Measurements from ENCODE around the gene OR7E24.
"Not testable (repeated sequence)": the region's sequence is repeated elsewhere in the genome, so short reads cannot be mapped to it uniquely, and the experiment has no call there.

OR7E24 gene

DNA sequence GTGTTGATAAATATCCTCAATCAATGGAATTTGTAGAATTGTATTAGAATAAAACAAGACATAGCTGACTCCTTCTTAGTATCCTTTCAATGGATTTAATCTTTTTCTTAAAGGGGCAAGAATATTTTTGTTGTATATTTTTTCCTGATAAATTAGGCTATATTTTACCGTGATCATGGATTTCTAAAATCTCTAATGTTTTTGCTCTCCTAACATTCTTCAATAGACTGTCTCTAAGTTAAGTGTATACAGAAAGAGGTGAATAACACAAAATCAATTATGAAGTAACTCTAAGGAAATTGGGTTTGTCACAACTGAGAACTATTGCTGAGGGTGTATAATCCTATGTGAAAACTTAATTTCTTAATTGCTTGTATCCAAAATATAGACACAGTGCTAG is at the start of gene OR7E24:
TSS of gene OR7E24 (plus strand) at position 301 of the 400 bp plus-strand sequence. CDS start 114 bp downstream, outside the sequence.
- no peaks in the 10 kb centered on the region for H3K36me3 ChIP-seq (ENCODE audit: control insufficient read depth, insufficient read depth, low read length)
- peaks cover 4% of the 10 kb centered on the region; the same call in 1 of the 2 replicates for H3K27me3 ChIP-seq (ENCODE audit: control insufficient read depth, insufficient read depth, low read length)
- H3K9me3 ChIP-seq (ENCODE audit: control insufficient read depth, insufficient read depth, low read depth, low read length): peaks cover 41% of the 10 kb centered on the region; the same call in 1 of the 2 replicates
- no peaks in the 10 kb centered on the region for H3K4me1 ChIP-seq (ENCODE audit: control insufficient read depth, insufficient read depth, low read length)
- no peak within 1 kb of the TSS for H3K4me3 ChIP-seq (ENCODE audit: low read depth, low read length)
- no peak within 1 kb of the TSS for H3K9ac ChIP-seq (ENCODE audit: low read length)
- H3K27ac ChIP-seq (ENCODE audit: low read depth, low read length): no peak within 1 kb of the TSS

DNA sequence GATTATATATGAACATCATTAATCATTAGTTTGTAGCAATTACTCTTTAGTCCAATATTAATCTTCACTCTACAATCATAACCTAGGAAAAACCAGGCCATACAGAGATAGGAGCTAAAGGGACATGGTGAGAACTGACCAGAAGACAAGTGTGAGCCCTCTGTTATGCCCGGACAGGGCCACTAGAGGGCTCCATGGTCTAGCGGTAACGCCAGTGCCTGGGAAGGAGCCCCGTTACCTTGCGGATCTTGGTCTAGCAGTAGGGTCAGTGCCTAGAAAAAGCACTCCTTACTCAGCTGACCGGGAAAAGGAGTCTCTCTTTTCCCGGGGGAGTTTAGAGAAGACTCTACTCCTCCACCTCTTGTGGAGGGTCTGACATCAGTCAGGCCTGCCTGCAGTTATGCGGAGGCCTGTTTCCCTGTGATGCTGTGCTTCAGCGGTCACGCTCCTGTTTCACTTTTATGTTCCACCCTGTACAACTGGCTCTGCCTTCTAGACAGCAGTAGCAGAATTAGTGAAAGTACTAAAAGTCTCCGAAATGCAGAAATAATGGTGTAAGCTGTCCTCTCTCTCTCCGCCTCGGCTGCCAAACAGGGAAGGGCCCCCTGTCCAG is 45.1 kb upstream of the OR7E24 start:
- Histone ChIP-seq H3K27ac (ENCODE audit: low read depth, low read length) (no peak overlapping the region), H3K4me3 (ENCODE audit: low read depth, low read length) (no peak overlapping the region), H3K9me3 (ENCODE audit: control insufficient read depth, insufficient read depth, low read depth, low read length) (peaks cover 8% of the 10 kb centered on the region; the same call in 1 of the 2 replicates), H3K4me1 (ENCODE audit: control insufficient read depth, insufficient read depth, low read length) (no peaks in the 10 kb centered on the region), H3K36me3 (ENCODE audit: control insufficient read depth, insufficient read depth, low read length) (no peaks in the 10 kb centered on the region), H3K27me3 (ENCODE audit: control insufficient read depth, insufficient read depth, low read length) (peaks cover 6% of the 10 kb centered on the region; the same call in 1 of the 2 replicates), H3K9ac (ENCODE audit: low read length) (no peak overlapping the region)

DNA sequence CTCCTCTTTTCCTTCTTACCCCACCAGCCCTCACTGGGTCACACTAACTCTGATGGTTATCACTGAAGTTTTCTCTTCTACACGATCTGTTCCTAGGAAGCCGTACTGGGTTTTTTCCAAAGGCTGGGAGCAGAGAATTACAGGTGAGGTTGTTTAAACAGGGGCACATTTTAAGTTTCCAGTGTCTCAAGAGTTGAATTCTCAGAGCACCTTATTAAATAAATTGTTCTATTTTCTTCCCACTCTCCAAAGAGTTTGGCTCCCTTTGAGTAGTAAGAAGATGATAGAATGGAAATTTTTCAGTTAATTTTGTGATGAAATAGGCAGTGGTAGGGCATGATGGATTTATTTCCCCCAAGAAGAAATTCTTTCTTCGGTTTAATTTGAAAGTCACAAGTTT is 31.2 kb upstream of the OR7E24 start, which contains the start of gene OR7D4:
TSS of gene OR7D4 (minus strand) at position 101 of the 400 bp plus-strand sequence. CDS start 4,752 bp downstream, outside the sequence.
- no peaks in the 10 kb centered on the region for H3K4me1 ChIP-seq (ENCODE audit: control insufficient read depth, insufficient read depth, low read length)
- H3K9ac ChIP-seq (ENCODE audit: low read length): no peak within 1 kb of the TSS
- H3K36me3 ChIP-seq (ENCODE audit: control insufficient read depth, insufficient read depth, low read length): no peaks in the 10 kb centered on the region
- no peak within 1 kb of the TSS for H3K4me3 ChIP-seq (ENCODE audit: low read depth, low read length)
- no peak within 1 kb of the TSS for H3K27ac ChIP-seq (ENCODE audit: low read depth, low read length)
- peaks cover 38% of the 10 kb centered on the region; the same call in 1 of the 2 replicates for H3K9me3 ChIP-seq (ENCODE audit: control insufficient read depth, insufficient read depth, low read depth, low read length)
- no peaks in the 10 kb centered on the region for H3K27me3 ChIP-seq (ENCODE audit: control insufficient read depth, insufficient read depth, low read length)

DNA sequence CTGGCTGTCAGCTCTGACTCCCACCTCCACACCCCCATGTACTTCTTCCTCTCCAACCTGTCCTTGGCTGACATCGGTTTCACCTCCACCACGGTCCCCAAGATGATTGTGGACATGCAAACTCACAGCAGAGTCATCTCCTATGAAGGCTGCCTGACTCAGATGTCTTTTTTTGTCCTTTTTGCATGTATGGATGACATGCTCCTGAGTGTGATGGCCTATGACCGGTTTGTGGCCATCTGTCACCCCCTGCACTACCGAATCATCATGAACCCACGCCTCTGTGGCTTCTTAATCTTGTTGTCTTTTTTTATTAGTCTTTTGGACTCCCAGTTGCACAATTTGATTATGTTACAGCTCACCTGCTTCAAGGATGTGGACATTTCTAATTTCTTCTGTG is 506 bp downstream of the OR7E24 start:
- Histone ChIP-seq H3K9ac (ENCODE audit: low read length) (no peak overlapping the region), H3K27ac (ENCODE audit: low read depth, low read length) (no peak overlapping the region), H3K36me3 (ENCODE audit: control insufficient read depth, insufficient read depth, low read length) (no peaks in the 10 kb centered on the region), H3K27me3 (ENCODE audit: control insufficient read depth, insufficient read depth, low read length) (peaks cover 4% of the 10 kb centered on the region; the same call in 1 of the 2 replicates), H3K4me3 (ENCODE audit: low read depth, low read length) (no peak overlapping the region), H3K4me1 (ENCODE audit: control insufficient read depth, insufficient read depth, low read length) (no peaks in the 10 kb centered on the region), H3K9me3 (ENCODE audit: control insufficient read depth, insufficient read depth, low read depth, low read length) (peaks cover 47% of the 10 kb centered on the region; the same call in 1 of the 2 replicates)

DNA sequence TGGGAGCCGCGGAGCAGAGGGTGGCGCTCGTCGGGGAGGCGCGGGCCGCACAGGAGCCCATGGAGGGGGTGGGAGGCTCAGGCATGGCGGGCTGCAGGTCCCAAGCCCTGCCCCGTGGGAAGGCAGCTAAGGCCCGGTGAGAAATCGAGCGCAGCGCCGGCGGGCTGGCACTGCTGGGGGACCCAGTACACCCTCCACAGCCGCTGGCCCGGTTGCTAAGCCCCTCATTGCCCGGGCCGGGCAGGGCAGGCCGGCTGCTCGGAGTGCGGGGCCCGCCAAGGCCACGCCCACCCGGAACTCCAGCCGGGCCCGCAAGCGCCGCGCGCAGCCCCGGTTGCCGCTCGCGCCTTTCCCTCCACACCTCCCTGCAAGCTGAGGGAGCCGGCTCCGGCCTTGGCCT is 32.8 kb downstream of the OR7E24 start:
- not testable (repeated sequence) for H3K27me3 ChIP-seq (ENCODE audit: control insufficient read depth, insufficient read depth, low read length); H3K36me3 ChIP-seq (ENCODE audit: control insufficient read depth, insufficient read depth, low read length); H3K9ac ChIP-seq (ENCODE audit: low read length); H3K4me3 ChIP-seq (ENCODE audit: low read depth, low read length); H3K27ac ChIP-seq (ENCODE audit: low read depth, low read length); H3K4me1 ChIP-seq (ENCODE audit: control insufficient read depth, insufficient read depth, low read length)
- peaks cover 58% of the 10 kb centered on the region for H3K9me3 ChIP-seq (ENCODE audit: control insufficient read depth, insufficient read depth, low read depth, low read length)

DNA sequence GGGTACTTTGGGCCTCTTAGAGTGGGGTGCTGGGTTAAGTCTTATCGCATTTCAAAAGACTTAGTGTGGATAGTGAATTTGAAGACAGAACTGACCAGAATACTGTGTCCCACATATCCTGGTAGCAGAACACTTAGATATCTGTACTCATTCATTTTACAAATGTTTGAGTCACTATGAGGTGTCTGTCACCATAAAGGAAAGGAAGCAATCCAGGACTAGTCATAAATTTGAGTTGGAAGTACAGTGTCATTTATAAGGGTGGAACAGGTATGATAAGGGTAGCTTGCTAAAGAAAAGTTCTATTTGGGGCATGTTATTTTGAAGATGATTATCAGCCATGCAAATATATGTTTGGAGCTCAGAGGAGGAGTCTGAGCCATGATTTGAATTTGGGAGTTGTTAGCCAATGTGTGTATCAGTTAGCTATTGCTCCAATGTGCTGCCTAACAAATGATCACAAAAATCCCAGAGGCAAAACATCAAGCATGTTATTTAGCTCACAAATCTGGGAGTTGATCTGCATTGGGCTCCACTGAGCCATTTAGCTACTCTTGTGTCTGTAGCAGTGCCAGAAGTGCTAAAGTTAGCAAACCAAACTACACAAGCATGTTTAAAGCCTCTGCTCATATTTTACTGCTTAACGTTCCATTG is 38.6 kb downstream of the OR7E24 start:
- Histone ChIP-seq H3K4me3 (ENCODE audit: low read depth, low read length) (no peak overlapping the region), H3K9me3 (ENCODE audit: control insufficient read depth, insufficient read depth, low read depth, low read length) (peaks cover 71% of the 10 kb centered on the region)

DNA sequence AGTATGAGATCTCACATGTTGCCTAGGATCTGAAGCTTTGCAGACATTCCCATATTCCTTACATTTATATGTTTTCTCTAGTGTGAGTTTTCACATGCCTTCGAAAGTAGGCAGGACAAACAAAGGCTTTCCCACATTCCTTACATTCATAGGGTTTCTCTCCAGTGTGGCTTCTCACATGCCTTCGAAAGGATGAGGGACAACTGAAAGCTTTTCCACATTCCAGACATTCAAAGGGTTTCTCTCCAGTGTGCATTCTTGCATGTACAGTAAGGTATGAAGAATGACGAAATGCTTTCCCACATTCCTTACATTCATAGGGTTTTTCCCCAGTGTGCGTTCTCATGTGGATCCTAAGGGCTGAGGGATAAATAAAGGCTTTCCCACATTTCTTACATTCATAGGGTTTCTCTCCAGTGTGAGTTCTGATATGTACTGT is 44.7 kb downstream of the OR7E24 start:
- Histone ChIP-seq H3K4me1 (ENCODE audit: control insufficient read depth, insufficient read depth, low read length) (no peaks in the 10 kb centered on the region), H3K27ac (ENCODE audit: low read depth, low read length) (no peak overlapping the region; the same call in 1 of the 2 replicates), H3K9ac (ENCODE audit: low read length) (no peak overlapping the region), H3K36me3 (ENCODE audit: control insufficient read depth, insufficient read depth, low read length) (peaks cover 55% of the 10 kb centered on the region), H3K27me3 (ENCODE audit: control insufficient read depth, insufficient read depth, low read length) (no peaks in the 10 kb centered on the region), H3K4me3 (ENCODE audit: low read depth, low read length) (no peak overlapping the region), H3K9me3 (ENCODE audit: control insufficient read depth, insufficient read depth, low read depth, low read length) (peaks cover 84% of the 10 kb centered on the region)

More for the DNA sequence above, 38.6 kb downstream of the OR7E24 start:
- H3K27me3 ChIP-seq (ENCODE audit: control insufficient read depth, insufficient read depth, low read length): no peaks in the 10 kb centered on the region
- H3K36me3 ChIP-seq (ENCODE audit: control insufficient read depth, insufficient read depth, low read length): peaks cover 12% of the 10 kb centered on the region; the same call in 1 of the 2 replicates
- no peaks in the 10 kb centered on the region for H3K4me1 ChIP-seq (ENCODE audit: control insufficient read depth, insufficient read depth, low read length)
- no peak overlapping the region for H3K27ac ChIP-seq (ENCODE audit: low read depth, low read length)
- H3K9ac ChIP-seq (ENCODE audit: low read length): no peak overlapping the region

DNA sequence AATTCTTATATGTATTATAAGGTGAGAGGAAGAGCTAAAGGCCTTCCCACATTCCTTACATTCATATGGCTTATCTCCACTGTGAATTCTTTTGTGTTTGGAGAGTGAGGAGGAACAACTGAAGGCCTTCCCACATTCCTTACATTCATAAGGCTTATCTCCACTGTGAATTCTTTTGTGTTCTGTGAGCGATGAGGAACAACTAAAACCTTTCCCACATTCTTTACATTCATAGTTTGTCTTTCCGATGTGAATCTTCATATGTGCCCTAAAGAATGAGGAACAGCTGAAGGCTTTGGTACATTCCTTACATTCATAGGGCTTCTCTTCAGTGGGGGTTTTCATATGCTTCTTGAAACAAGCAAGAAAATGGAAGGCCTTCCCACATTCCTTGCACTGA is 45.6 kb downstream of the OR7E24 start:
- Histone ChIP-seq H3K27me3 (ENCODE audit: control insufficient read depth, insufficient read depth, low read length) (no peaks in the 10 kb centered on the region), H3K27ac (ENCODE audit: low read depth, low read length) (no peak overlapping the region), H3K9ac (ENCODE audit: low read length) (no peak overlapping the region), H3K4me3 (ENCODE audit: low read depth, low read length) (no peak overlapping the region), H3K4me1 (ENCODE audit: control insufficient read depth, insufficient read depth, low read length) (no peaks in the 10 kb centered on the region), H3K36me3 (ENCODE audit: control insufficient read depth, insufficient read depth, low read length) (peaks cover 64% of the 10 kb centered on the region), H3K9me3 (ENCODE audit: control insufficient read depth, insufficient read depth, low read depth, low read length) (peaks cover 89% of the 10 kb centered on the region)
